ENCODE results near the gene CCDC124. TPM values are rescaled to one million over a fixed set of nuclear protein-coding genes. Genes with fewer than 3 reads are reported as not detected.
"Not testable (repeated sequence)": the region's sequence is repeated elsewhere in the genome, so short reads cannot be mapped to it uniquely, and the experiment has no call there.

Gene CCDC124
- total RNA-seq, 1 donor from 2014 or later = 84.4 TPM

GRCh38 chr19:17969096-17969792 lies 36.4 kb downstream of the CCDC124 start:
- ATAC-seq (ENCODE audit: poor library complexity) = no peak
- DNase-seq = no peak
- intact Hi-C loops (cut with DNase I) = no loop called here

GRCh38 chr19:17972230-17972629 lies 39.4 kb downstream of the CCDC124 start:
- ATAC-seq (ENCODE audit: poor library complexity) (no peak), DNase-seq (no peak)
- intact Hi-C loops (cut with DNase I) = no loop called here

- intact Hi-C loops (cut with DNase I) = no loop called here
- ATAC-seq (ENCODE audit: poor library complexity) = no peak
- no peak for DNase-seq
Observed at GRCh38 chr19:17973759-17974158, 40.9 kb downstream of the CCDC124 start.

GRCh38 chr19:17974551-17974950 lies 41.7 kb downstream of the CCDC124 start:
- intact Hi-C loops (cut with DNase I) = no loop called here
- no peak for ATAC-seq (ENCODE audit: poor library complexity)
- DNase-seq = no peak

GRCh38 chr19:17975032-17975431 lies 42.2 kb downstream of the CCDC124 start:
- no peak for ATAC-seq (ENCODE audit: poor library complexity)
- DNase-seq = no peak
- intact Hi-C loops (cut with DNase I) = no loop called here

- ATAC-seq (ENCODE audit: poor library complexity) (no peak), DNase-seq (no peak)
- intact Hi-C loops (cut with DNase I) = no loop called here
Observed at GRCh38 chr19:17977021-17977420, 44.2 kb downstream of the CCDC124 start.

GRCh38 chr19:17977488-17977887 lies 44.7 kb downstream of the CCDC124 start:
- ATAC-seq (ENCODE audit: poor library complexity) = no peak
- intact Hi-C loops (cut with DNase I) = no loop called here

GRCh38 chr19:17981611-17982010 lies 48.8 kb downstream of the CCDC124 start:
- no peak for DNase-seq
- ATAC-seq (ENCODE audit: poor library complexity) = no peak
- intact Hi-C loops (cut with DNase I) = no loop called here

More at GRCh38 chr19:17977488-17977887, 44.7 kb downstream of the CCDC124 start:
- no peak for DNase-seq

GRCh38 chr19:17982430-17982829 lies 49.6 kb downstream of the CCDC124 start:
- DNase-seq = no peak
- no peak for ATAC-seq (ENCODE audit: poor library complexity)
- intact Hi-C loops (cut with DNase I) = no loop called here

GRCh38 chr19:17985037-17985818 lies 52.4 kb downstream of the CCDC124 start:
- no peak for DNase-seq

GRCh38 chr19:17986569-17986968 lies 53.8 kb downstream of the CCDC124 start:
- ATAC-seq (ENCODE audit: poor library complexity); DNase-seq; intact Hi-C loops (cut with DNase I): not testable (repeated sequence)

More at GRCh38 chr19:17985037-17985818, 52.4 kb downstream of the CCDC124 start:
- ATAC-seq (ENCODE audit: poor library complexity) = no peak
- intact Hi-C loops (cut with DNase I) = no loop called here

GRCh38 chr19:17988161-17988560 lies 55.3 kb downstream of the CCDC124 start:
- ATAC-seq (ENCODE audit: poor library complexity) (no peak), DNase-seq (no peak)
- intact Hi-C loops (cut with DNase I) = no loop called here

- DNase-seq = no peak
- no peak for ATAC-seq (ENCODE audit: poor library complexity)
- intact Hi-C loops (cut with DNase I) = loop anchor here (10.0 kb wide), 1 partner anchor 125 kb away; no protein-coding TSS in a partner anchor
Observed at GRCh38 chr19:17989425-17990094, 56.7 kb downstream of the CCDC124 start.

GRCh38 chr19:17993076-17993813 lies 60.4 kb downstream of the CCDC124 start:
- ATAC-seq (ENCODE audit: poor library complexity) (no peak), DNase-seq (no peak)
- intact Hi-C loops (cut with DNase I) = loop anchor here (10.0 kb wide), 1 partner anchor 128 kb away; no protein-coding TSS in a partner anchor

Other genes with a start within 250 kb of the CCDC124 start
- 0.05 TPM for gene UNC13A, start 244.7 kb upstream of the CCDC124 start, total RNA-seq
- gene MAP1S, start 213.5 kb upstream of the CCDC124 start, total RNA-seq = 25.1 TPM
- gene FCHO1, start 181.5 kb upstream of the CCDC124 start, total RNA-seq = 0.75 TPM
- gene B3GNT3, start 137.9 kb upstream of the CCDC124 start, total RNA-seq = not detected
- gene INSL3, start 111.5 kb upstream of the CCDC124 start, total RNA-seq = not detected
- gene JAK3, start 85.0 kb upstream of the CCDC124 start, total RNA-seq = 1.5 TPM
- gene RPL18A, start 73.1 kb upstream of the CCDC124 start, total RNA-seq = 723 TPM
- not detected for gene SLC5A5, start 61.1 kb upstream of the CCDC124 start, total RNA-seq
- not detected for gene KCNN1, start 34.1 kb downstream of the CCDC124 start, total RNA-seq
- gene ARRDC2, start 75.2 kb downstream of the CCDC124 start, total RNA-seq = 19.1 TPM
- gene IL12RB1, start 153.9 kb downstream of the CCDC124 start, total RNA-seq = 0.75 TPM
- gene MAST3, start 164.8 kb downstream of the CCDC124 start, total RNA-seq = 4.9 TPM
- 20.8 TPM for gene PIK3R2, start 220.1 kb downstream of the CCDC124 start, total RNA-seq
- gene IFI30, start 240.8 kb downstream of the CCDC124 start, total RNA-seq = 23.1 TPM

Measured in Right ventricle myocardium superior (tissue), 1 donor.